Fibroblast of peridontal ligament (primary cell): ENCODE results near the gene AKR1A1.
"Not testable (repeated sequence)": the region's sequence is repeated elsewhere in the genome, so short reads cannot be mapped to it uniquely, and the experiment has no call there.

ENCODE experiments used
- DNase-seq: peaks from one replicate; pipeline ENCODE4 v3.0.0-alpha.2; 2010; ENCODE audit errors: extremely low read depth

AKR1A1 gene

DNA sequence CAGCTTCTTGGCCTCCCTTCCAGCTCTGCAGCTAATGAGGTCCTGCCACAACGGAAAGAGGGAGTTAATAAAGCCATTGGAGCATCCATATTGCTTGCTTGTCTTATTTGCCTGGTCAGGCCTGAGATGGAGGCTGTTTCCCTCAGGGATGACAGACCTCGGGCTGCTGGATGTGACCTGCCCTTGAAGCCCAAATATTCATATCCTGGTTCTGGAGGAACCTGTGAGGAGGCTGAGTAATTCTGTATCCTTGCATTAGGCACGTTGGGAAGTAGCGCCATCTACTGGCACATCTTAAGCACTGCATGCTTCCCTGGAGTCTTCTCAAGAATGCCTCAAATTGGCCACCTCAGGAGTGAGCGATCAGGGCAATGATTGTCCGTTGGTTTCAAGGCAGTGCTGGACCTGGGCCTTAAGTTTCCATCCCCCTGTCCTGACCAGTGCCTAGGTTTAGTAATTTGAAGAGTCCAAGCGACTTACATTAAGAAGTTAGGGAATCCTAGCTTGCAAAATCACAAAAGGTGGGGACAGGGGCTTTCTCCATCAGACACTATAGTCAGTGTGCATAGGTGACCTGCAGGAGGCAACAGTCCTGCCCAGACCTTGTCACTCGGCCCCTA lies 19.4 kb downstream of the AKR1A1 start:
- peak; percentile 88 for DNase-seq

DNA sequence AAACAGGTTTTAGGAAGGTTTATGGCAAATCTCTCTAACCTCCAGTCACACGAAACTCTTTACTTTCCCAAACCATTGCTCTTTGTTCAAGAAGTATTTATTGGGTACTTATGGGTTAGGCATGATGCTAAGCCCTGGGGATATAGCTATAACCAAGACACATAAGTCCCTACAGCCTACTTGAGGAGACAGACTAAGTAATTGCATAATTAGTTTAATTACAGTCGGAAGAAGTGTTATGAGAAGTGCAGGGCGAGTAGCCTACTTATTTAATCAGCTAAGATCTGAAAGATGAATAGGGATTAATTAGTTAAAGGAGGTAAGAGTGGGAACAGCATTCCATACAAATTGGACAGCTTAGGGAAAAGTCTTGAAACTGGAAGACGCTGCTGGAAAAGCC lies 20.0 kb downstream of the AKR1A1 start:
- DNase-seq = no peak

DNA sequence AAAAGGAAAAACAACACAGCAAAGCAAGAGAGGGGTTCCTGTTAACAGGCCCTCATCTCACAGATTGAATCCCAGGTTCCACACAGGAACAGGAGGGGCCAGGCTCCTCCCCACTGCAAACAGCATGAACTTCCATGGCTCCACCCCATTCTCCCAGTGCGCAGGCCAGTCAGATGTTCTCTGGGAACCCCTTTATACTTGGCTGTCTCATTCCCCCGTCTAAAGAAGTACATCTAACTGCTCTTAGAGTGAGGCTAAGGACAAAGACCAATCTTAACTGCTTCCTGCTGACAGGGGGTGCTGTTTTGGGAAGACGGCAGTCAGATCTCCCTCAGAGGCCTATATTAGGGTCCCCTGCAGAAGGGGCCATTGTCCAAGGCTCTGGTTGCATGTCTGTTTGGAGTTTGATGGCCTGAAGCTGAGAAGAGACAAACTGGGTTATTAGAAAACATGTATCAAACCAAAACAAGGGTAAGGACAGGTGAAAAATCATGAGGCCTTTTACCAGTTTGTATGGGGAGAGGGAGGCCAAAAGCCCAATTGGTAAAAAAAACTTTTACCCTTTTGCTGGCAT lies 22.7 kb downstream of the AKR1A1 start:
- no peak for DNase-seq

DNA sequence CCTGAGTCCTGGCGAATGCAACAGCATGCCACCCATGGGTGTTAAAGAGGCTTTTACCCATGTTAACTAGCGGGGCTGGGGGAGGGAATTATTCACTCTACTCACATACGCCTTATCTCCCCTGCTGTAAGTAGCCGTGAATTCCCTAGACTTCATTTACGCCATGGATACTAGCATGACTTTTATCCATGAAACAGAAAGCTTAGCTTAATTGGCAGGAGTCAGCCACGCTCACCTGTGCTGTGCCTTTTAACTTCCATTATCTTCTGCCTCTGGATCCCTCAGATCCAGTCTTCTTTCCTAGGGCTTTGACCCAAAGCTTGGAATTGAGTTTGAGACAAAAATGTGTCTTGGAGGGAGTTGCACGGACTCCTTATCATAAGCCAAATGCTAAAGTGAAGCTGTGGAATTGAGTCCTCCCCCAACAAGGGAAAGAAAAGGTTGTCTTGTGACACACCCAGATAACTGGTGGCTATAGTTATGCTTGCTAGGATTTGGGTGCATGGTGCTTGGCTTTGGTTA lies 23.5 kb downstream of the AKR1A1 start:
- DNase-seq = no peak

DNA sequence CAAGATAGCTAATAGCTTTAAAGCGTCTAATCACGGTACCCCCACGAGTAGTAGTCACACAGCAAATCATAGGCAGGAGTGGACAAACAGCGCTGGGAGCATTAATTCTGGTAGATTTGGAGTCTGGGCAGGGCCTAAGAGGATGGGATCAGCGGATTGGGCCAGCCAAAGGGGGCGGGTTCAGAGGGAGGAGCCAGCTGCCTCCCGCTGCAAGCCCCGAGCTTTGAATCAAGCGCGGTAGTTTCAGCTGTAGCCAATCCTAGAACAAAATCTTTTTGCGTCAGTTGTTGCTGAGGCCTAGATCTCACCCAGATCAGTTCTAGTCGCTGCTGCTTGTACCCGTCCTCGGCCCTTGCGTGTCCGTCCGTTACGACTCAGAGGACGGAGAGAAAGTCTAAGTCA lies 32.6 kb downstream of the AKR1A1 start:
- DNase-seq = peak; percentile 97

DNA sequence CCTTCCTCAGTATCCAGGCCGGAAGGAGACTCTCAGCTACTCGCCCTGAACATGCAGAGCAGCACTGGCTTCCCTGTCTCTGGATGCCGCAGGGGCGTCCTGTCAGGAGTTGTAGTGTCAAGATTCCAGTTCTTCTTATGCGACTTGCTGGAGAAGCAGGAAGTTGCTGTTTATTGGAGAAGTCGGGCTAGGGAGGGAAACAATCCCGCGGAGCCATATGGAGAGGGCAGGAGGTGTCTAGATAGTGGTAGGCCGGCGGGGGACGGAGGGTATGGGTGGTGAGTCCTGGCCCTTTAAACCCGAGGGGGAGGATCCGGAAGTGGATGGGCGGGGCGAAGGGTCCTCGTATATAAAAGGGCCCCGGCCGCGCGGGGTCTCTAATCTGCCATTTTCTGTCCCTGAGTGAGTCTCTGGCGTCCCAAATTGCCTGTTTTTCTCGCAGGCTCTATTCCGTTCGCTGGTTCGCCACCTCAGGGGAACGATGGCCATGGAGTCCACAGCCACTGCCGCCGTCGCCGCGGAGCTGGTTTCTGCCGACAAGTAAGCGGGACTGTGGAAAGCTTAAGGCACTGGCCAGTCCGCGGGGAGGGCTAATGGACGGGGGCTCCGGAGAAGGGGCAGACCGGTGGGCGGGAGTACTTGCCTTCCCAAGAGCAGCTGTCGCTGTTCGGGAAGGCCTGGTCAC lies 33.2 kb downstream of the AKR1A1 start, which contains the start of gene NASP:
Gene NASP (plus strand): TSS at position 376 of the 685 bp plus-strand sequence. CDS start 106 bp downstream, at position 482.
- peak; percentile 74 for DNase-seq

GRCh38 chr1:45584351-45585109 lies 33.9 kb downstream of the AKR1A1 start:
- DNase-seq = peak; percentile 71

GRCh38 chr1:45585110-45585426 lies 34.4 kb downstream of the AKR1A1 start:
- no peak for DNase-seq

- no peak for DNase-seq
Measured at GRCh38 chr1:45585496-45586075, 35.0 kb downstream of the AKR1A1 start.

DNA sequence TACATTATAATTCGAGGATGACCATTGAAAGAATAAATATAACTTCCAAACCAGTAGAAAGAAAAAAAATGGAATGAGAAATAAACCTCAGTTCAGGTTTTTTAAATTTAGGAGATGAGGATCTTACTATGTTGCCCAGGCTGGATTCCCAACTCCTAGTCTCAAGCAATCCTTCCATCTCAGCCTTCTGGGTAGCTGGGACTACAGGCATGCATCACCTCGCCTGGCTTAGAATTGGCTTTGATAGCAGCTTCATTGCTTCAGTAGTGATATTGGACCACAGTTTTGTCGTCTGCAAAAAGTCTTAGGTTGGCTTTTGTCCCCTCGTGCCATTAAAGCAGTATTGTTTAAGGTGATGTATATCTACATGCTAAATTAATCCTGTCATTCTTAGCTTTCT lies 36.1 kb downstream of the AKR1A1 start:
- DNase-seq = no peak

GRCh38 chr1:45589861-45590260 lies 39.2 kb downstream of the AKR1A1 start:
- no peak for DNase-seq

DNA sequence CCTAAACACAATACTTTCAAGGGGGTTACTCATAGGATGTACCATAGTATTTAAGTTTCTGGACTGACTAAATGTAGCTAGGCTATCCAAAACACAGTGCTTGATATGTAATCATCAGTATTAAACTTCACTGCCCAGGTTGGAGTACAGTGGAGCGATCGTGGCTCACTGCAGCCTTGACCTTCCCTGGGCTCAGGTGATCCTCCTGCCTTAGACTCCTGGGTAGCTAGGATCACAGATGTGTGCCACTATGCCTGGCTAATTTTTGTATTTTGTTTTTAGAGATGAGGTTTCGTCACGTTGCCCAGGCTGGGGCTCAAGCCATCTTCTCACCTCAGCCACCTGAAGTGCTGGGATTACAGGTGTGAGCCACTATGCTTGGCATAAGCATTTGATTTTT lies 43.8 kb downstream of the AKR1A1 start:
- no peak for DNase-seq

DNA sequence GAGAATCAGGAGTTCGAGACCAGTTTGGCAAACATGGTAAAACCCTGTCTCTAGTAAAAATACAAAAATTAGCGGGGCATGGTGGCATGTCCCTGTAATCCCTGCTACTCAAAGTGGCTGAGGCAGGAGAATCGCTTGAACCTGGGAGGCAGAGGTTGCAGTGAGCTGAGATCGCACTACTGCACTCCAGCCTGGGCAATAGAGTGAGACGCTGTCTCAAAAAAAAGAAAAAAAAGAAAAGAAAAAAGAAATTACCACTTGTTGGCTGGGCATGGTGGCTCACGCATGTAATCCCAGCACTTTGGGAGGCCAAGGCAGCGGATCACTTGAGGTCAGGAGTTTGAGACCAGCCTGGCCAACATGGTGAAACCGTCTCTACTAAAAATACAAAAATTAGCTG lies 46.1 kb downstream of the AKR1A1 start:
- DNase-seq = not testable (repeated sequence)

GRCh38 chr1:45604239-45604638 lies 53.6 kb downstream of the AKR1A1 start:
- no peak for DNase-seq

GRCh38 chr1:45607404-45608074 lies 56.9 kb downstream of the AKR1A1 start:
- no peak for DNase-seq

- DNase-seq = no peak
Measured at GRCh38 chr1:45608175-45609156, 57.8 kb downstream of the AKR1A1 start.

DNA sequence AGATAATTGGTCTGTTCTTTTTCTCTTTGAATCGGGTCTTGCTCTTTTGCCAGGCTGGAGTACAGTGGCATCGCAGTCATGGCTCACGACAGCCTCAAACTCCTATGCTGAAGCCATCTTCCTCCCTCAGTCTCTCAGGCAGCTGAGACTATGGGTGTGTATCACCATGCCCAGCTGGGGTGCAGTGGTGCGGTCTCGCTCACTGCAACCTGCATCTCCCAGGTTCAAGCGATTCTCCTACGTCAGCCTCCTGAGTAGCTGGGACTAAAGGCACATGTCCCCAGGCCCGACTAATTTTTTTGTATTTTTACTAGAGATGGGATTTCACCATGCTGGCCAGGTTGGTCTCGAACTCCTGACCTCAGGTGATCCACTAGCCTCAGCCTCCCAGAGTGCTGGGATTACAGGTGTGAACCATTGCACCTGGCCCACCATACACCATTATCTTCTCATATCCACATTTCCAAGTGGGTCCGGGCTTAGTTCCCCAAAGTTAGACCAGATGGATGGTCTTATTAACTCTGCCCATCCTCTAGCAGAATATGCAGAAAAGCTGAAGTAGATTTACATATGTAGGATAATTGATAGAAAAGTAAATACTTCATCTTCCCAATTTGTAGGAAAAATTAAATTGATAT lies 60.1 kb downstream of the AKR1A1 start:
- DNase-seq = no peak

- DNase-seq = no peak
Measured at GRCh38 chr1:45612941-45613579, 62.4 kb downstream of the AKR1A1 start.

GRCh38 chr1:45615885-45616284 lies 65.3 kb downstream of the AKR1A1 start:
- no peak for DNase-seq
